WTC11 (cell line): ENCODE measurements around the gene MACROD2. TPM values are rescaled to one million over a fixed set of nuclear protein-coding genes. Genes with fewer than 3 reads are reported as not detected.

Source experiments
- ATAC-seq: fragments of 200-7000 bp; cut with Tn5 transposase; 2 replicates; pipeline ENCODE4 v1.10.0; 2021; ENCODE audit warnings: mild to moderate bottlenecking, moderate library complexity
- CTCF ChIA-PET: fragments of 300-600 bp; sonication (Branson Sonifier 250); formaldehyde crosslinking; loops from one replicate; lab custom pipeline; 2021; ENCODE audit warnings: antibody characterized with exemption; lab: Charles Lee
- POLR2A ChIA-PET: fragments of 350-600 bp; sonication (Branson Sonifier 250); formaldehyde crosslinking; loops from one replicate; lab custom pipeline; 2021; ENCODE audit warnings: antibody characterized with exemption; lab: Charles Lee
- DNase-seq: peaks from one replicate; pipeline ENCODE4 v3.0.0; 2021; ENCODE audit warnings: low spot score
- H3K27ac Mint-ChIP-seq: 2 replicates; pipeline ENCODE4 v1.8.0; 2021; ENCODE audit warnings: mixed read lengths
- H3K27me3 Mint-ChIP-seq: 2 replicates; pipeline ENCODE4 v1.8.0; 2021; ENCODE audit warnings: low read depth, mild to moderate bottlenecking, moderate library complexity, mixed read lengths
- H3K36me3 Mint-ChIP-seq: 2 replicates; pipeline ENCODE4 v1.8.0; 2021; ENCODE audit warnings: mixed read lengths
- H3K4me1 Mint-ChIP-seq: 2 replicates; pipeline ENCODE4 v1.8.0; 2022; ENCODE audit warnings: mixed read lengths
- H3K4me3 Mint-ChIP-seq: 2 replicates; pipeline ENCODE4 v1.8.0; 2021; ENCODE audit warnings: mild to moderate bottlenecking, moderate library complexity, mixed read lengths
- H3K9me3 Mint-ChIP-seq: 2 replicates; pipeline ENCODE4 v1.8.0; 2021; ENCODE audit warnings: mixed read lengths
- ESRRA ChIP-seq: sonication (generic); formaldehyde crosslinking; IDR thresholded peaks from 2 replicates; pipeline ENCODE4 v1.8.1; 2022; ENCODE audit warnings: mild to moderate bottlenecking, missing genetic modification reagents, borderline replicate concordance
- ETV6 ChIP-seq: sonication (generic); formaldehyde crosslinking; IDR thresholded peaks from 2 replicates; pipeline ENCODE4 v1.8.1; 2022; ENCODE audit warnings: mild to moderate bottlenecking, missing genetic modification reagents
- FOXJ3 ChIP-seq: sonication (generic); formaldehyde crosslinking; IDR thresholded peaks from 2 replicates; pipeline ENCODE4 v1.9.0; 2021; ENCODE audit warnings: missing genetic modification reagents, mild to moderate bottlenecking, borderline replicate concordance
- GABPB1 ChIP-seq: sonication (generic); formaldehyde crosslinking; IDR thresholded peaks from 2 replicates; pipeline ENCODE4 v1.8.1; 2023; ENCODE audit warnings: mild to moderate bottlenecking, missing genetic modification reagents
- HMGXB4 ChIP-seq: sonication (generic); formaldehyde crosslinking; IDR thresholded peaks from 2 replicates; pipeline ENCODE4 v1.8.1; 2023; ENCODE audit warnings: mild to moderate bottlenecking, moderate library complexity, missing genetic modification reagents
- MXD4 ChIP-seq: fragments of 250-450 bp; sonication (Bioruptor Pico); IDR thresholded peaks from 2 replicates; pipeline ENCODE4 v1.8.0; 2021; ENCODE audit warnings: mild to moderate bottlenecking, moderate library complexity, borderline replicate concordance
- MYBL2 ChIP-seq: sonication (generic); formaldehyde crosslinking; IDR thresholded peaks from 2 replicates; pipeline ENCODE4 v1.8.1; 2023; ENCODE audit warnings: mild to moderate bottlenecking, moderate library complexity, missing genetic modification reagents
- PREB ChIP-seq: sonication (generic); formaldehyde crosslinking; IDR thresholded peaks from 2 replicates; pipeline ENCODE4 v1.8.1; 2022; ENCODE audit warnings: mild to moderate bottlenecking, missing genetic modification reagents, moderate library complexity, borderline replicate concordance
- TCF7 ChIP-seq: sonication (generic); formaldehyde crosslinking; IDR thresholded peaks from 2 replicates; pipeline ENCODE4 v1.8.0; 2022; ENCODE audit warnings: mild to moderate bottlenecking, low read depth, missing genetic modification reagents, moderate library complexity
- TEAD1 ChIP-seq: sonication (generic); formaldehyde crosslinking; IDR thresholded peaks from 2 replicates; pipeline ENCODE4 v1.8.0; 2022; ENCODE audit warnings: mild to moderate bottlenecking, missing genetic modification reagents
- ZNF317 ChIP-seq: sonication (generic); formaldehyde crosslinking; IDR thresholded peaks from 2 replicates; pipeline ENCODE4 v1.8.1; 2023; ENCODE audit warnings: low read depth, mild to moderate bottlenecking, moderate library complexity, missing genetic modification reagents, borderline replicate concordance
- total RNA-seq: library from RNA; stranded (reverse); gene quantifications from 3 replicates; pipeline ENCODE4 v1.2.3, GENCODE V29; 2021
- TF ChIP-seq, protein P1 (sequence below): fragments of 250-450 bp; sonication (Bioruptor Pico); conservative IDR thresholded peaks from 2 replicates; pipeline ENCODE4 v1.9.0; 2021; ENCODE audit warnings: mild to moderate bottlenecking
- TF ChIP-seq, protein P2 (sequence below): sonication (generic); formaldehyde crosslinking; IDR thresholded peaks from 2 replicates; pipeline ENCODE4 v1.8.0; 2022; ENCODE audit warnings: mild to moderate bottlenecking, missing genetic modification reagents
- TF ChIP-seq, protein P3 (sequence below): sonication (generic); formaldehyde crosslinking; IDR thresholded peaks from 2 replicates; pipeline ENCODE4 v1.8.0; 2022; ENCODE audit warnings: mild to moderate bottlenecking, missing genetic modification reagents
- TF ChIP-seq, protein P4 (sequence below): sonication (generic); formaldehyde crosslinking; IDR thresholded peaks from 2 replicates; pipeline ENCODE4 v1.8.1; 2023; ENCODE audit warnings: mild to moderate bottlenecking, missing genetic modification reagents
- TF ChIP-seq, protein P5 (sequence below): sonication (generic); formaldehyde crosslinking; conservative IDR thresholded peaks from 2 replicates; pipeline ENCODE4 v1.8.1; 2023; ENCODE audit warnings: mild to moderate bottlenecking, low read depth, missing genetic modification reagents, moderate library complexity

Gene MACROD2
- total RNA-seq, 1 experiment from 2014 or later: 4.1 TPM

DNA sequence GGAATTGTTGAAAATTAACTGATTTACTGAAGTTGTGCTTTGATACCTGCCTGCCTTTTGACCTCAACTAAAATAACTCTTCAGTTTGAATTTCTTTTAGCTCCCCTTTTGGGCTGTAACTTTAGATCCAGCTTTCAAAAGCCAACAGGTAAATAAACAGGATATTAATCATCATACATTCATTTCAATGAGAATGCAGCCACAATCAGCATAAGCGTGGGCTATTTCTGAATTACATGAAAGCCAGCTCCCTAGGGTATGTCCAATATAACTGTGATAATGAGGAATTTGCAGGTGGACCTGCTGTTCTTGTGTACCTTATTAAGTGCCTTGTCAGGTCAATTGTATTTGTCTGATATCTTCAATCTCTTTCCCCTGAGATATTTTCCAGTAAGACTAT, 1747.3 kb downstream of the MACROD2 start:
- no peak overlapping the region for H3K4me3 Mint-ChIP-seq
- TF ChIP-seq TEAD1 (no peak), ETV6 (CRISPR knock-in tag) (no peak), MXD4 (CRISPR knock-in tag) (no peak), ESRRA (CRISPR knock-in tag) (no peak), HMGXB4 (CRISPR knock-in tag) (no peak), FOXJ3 (CRISPR knock-in tag) (no peak), ZNF317 (no peak), TCF7 (CRISPR knock-in tag) (no peak), PREB (CRISPR knock-in tag) (no peak), MYBL2 (CRISPR knock-in tag) (no peak), GABPB1 (CRISPR knock-in tag) (no peak)
- TF ChIP-seq, protein P1, sequence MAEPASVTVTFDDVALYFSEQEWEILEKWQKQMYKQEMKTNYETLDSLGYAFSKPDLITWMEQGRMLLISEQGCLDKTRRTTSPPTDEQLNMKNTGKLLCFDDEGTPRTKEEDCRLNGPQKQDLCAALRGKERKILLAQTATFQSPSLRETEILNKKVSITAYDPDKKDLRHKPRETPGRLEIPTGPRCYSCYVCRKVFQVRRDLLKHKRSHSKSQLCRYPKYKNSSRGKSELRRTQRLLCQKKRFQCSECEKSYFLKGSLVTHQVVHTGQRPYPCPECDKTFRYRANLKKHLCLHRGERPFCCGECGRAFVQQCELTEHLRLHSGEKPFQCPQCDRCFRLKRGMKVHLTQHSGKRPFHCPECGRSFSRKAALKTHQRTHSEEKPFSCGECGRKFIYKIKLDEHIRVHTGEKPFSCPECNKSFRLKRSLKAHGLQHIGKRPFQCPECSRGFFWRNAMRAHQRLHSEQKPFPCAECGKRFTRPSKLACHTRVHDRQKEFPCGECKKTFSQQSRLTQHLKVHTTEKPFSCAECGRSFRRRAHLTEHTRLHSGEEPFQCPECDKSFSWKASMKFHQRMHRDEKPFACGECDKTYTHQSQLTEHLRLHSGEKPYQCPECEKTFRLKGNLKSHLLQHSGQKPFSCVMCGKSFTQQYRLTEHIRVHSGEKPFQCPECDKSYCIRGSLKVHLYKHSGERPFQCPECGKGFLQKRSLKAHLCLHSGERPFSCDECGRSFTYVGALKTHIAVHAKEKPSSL: no peak
- TF ChIP-seq, protein P2, sequence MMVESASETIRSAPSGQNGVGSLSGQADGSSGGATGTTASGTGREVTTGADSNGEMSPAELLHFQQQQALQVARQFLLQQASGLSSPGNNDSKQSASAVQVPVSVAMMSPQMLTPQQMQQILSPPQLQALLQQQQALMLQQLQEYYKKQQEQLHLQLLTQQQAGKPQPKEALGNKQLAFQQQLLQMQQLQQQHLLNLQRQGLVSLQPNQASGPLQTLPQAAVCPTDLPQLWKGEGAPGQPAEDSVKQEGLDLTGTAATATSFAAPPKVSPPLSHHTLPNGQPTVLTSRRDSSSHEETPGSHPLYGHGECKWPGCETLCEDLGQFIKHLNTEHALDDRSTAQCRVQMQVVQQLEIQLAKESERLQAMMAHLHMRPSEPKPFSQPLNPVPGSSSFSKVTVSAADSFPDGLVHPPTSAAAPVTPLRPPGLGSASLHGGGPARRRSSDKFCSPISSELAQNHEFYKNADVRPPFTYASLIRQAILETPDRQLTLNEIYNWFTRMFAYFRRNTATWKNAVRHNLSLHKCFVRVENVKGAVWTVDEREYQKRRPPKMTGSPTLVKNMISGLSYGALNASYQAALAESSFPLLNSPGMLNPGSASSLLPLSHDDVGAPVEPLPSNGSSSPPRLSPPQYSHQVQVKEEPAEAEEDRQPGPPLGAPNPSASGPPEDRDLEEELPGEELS: no peak
- TF ChIP-seq, protein P3, sequence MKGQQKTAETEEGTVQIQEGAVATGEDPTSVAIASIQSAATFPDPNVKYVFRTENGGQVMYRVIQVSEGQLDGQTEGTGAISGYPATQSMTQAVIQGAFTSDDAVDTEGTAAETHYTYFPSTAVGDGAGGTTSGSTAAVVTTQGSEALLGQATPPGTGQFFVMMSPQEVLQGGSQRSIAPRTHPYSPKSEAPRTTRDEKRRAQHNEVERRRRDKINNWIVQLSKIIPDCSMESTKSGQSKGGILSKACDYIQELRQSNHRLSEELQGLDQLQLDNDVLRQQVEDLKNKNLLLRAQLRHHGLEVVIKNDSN (CRISPR knock-in tag): no peak
- TF ChIP-seq, protein P4, sequence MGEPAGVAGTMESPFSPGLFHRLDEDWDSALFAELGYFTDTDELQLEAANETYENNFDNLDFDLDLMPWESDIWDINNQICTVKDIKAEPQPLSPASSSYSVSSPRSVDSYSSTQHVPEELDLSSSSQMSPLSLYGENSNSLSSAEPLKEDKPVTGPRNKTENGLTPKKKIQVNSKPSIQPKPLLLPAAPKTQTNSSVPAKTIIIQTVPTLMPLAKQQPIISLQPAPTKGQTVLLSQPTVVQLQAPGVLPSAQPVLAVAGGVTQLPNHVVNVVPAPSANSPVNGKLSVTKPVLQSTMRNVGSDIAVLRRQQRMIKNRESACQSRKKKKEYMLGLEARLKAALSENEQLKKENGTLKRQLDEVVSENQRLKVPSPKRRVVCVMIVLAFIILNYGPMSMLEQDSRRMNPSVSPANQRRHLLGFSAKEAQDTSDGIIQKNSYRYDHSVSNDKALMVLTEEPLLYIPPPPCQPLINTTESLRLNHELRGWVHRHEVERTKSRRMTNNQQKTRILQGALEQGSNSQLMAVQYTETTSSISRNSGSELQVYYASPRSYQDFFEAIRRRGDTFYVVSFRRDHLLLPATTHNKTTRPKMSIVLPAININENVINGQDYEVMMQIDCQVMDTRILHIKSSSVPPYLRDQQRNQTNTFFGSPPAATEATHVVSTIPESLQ (CRISPR knock-in tag): no peak
- TF ChIP-seq, protein P5, sequence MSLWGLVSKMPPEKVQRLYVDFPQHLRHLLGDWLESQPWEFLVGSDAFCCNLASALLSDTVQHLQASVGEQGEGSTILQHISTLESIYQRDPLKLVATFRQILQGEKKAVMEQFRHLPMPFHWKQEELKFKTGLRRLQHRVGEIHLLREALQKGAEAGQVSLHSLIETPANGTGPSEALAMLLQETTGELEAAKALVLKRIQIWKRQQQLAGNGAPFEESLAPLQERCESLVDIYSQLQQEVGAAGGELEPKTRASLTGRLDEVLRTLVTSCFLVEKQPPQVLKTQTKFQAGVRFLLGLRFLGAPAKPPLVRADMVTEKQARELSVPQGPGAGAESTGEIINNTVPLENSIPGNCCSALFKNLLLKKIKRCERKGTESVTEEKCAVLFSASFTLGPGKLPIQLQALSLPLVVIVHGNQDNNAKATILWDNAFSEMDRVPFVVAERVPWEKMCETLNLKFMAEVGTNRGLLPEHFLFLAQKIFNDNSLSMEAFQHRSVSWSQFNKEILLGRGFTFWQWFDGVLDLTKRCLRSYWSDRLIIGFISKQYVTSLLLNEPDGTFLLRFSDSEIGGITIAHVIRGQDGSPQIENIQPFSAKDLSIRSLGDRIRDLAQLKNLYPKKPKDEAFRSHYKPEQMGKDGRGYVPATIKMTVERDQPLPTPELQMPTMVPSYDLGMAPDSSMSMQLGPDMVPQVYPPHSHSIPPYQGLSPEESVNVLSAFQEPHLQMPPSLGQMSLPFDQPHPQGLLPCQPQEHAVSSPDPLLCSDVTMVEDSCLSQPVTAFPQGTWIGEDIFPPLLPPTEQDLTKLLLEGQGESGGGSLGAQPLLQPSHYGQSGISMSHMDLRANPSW (CRISPR knock-in tag): no peak
- TF ChIP-seq, all 79 proteins: peak for 0
- H3K27me3 Mint-ChIP-seq: no peaks in the 10 kb centered on the region
- H3K27ac Mint-ChIP-seq: no peak overlapping the region
- CTCF ChIA-PET: no interaction called here
- POLR2A ChIA-PET: no interaction called here
- peaks cover 8% of the 10 kb centered on the region for H3K4me1 Mint-ChIP-seq
- H3K9me3 Mint-ChIP-seq: peaks cover 14% of the 10 kb centered on the region
- DNase-seq: no peak
- ATAC-seq: no peak
- peaks cover 10% of the 10 kb centered on the region for H3K36me3 Mint-ChIP-seq
